ENCODE results near the gene LMNTD1.

LMNTD1 gene

DNA sequence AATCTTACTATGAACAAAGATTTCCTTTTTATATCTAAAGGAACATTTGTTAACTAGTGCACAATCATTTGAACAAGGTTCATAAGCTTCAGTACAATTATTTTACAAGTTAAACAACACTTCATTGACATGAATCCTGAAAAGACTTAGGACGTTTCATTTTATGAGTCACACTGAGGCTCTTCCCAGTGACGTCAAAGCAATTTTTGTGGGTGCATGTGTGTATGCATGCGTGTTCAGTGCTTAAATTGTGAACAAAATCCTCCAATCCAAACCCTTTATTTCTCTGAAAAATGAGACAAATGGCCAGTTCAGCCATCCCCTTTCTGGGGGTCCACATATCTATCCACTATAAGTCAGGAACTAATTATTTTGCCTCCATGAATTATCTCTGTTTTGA is 2.9 kb downstream of the LMNTD1 start:
- DNase-seq = no peak

DNA sequence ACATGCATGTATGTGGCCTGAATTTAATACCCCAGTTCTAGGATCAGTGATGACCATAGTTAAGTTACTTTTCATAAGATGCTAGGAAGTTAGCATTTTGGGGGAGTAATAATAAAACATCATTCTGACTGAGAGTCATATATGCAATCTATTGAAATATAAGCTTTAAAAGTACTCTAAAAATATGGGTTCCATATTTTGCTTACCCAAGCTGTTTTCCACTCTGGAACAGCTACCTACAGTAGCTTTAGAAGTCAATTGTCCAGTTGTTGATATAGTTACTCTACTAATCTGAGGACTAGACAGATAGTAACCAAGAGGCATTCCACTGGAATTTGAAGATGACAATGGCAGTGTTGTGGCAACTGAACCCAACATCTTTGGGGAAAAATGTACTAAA is 4.0 kb downstream of the LMNTD1 start:
- no peak for DNase-seq

GRCh38 chr12:25546318-25546717 is 6.8 kb downstream of the LMNTD1 start:
- DNase-seq = no peak

GRCh38 chr12:25533150-25533549 is 19.9 kb downstream of the LMNTD1 start:
- no peak for DNase-seq

DNA sequence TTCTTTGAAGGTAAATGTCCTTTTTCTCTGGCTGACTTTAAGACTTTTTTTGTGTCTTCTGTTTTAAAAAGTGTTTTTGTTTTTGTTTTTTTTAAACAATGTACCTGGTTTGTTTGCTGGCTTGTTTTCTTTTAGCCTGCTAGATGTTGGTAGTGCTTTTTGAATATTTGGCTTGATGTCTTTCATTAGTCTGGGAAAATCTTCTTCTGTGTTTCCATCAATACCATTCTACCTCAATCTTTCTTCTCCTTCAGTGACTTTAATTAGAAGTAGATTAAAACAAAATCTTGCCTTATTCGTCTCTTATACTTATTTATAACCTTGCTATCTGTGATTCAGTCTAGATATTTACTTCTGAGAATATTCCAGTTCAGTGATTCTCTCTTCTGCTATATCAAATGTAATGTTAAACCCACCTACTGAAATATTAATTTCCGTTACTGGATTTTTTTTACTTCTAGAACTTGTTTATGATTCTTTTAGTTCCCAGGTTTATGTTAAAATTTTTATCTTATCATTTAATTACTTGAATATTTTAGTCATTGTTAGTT is 21.5 kb downstream of the LMNTD1 start:
- no peak for DNase-seq

GRCh38 chr12:25529738-25530137 is 23.3 kb downstream of the LMNTD1 start:
- DNase-seq = no peak

DNA sequence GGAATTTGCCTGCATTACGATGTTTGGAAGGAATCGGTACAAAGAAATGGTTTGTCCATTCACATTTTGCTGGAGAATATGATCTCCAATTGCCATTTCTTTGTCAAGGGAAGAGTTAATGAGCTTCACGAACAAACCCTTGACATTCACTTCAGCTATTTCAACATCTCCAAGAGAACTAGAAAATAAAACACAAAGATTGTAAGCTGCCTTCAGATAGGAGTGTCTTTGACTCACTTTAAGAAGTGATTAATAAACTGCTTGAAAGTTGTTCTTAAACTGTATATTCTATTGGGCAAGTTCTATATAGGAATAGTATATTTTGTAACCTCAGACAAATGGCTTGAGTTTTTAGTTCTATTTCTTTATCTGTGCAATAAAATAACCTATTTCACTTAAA is 26.3 kb downstream of the LMNTD1 start:
- no peak for DNase-seq

DNA sequence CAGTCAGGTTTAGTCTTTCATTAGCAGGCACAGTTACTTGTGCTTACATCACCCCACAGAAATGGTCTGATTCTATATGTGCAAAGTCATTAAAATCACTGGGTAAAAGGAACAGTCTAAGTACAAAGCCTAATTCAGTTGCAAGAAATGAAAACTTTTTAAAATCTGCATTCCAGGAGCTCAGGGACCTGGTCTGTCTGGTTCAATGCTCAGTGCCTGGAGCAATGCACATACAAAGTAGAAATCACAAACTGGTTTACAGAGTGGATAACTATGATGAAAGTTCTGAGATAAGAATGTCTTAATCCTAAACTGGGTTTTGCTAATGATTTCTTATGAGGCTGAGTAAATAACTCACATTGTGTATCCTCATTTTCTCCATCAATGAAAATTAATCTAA is 28.7 kb downstream of the LMNTD1 start:
- no peak for DNase-seq

- DNase-seq = no peak
Observed at GRCh38 chr12:25521625-25522256, 31.3 kb downstream of the LMNTD1 start.

DNA sequence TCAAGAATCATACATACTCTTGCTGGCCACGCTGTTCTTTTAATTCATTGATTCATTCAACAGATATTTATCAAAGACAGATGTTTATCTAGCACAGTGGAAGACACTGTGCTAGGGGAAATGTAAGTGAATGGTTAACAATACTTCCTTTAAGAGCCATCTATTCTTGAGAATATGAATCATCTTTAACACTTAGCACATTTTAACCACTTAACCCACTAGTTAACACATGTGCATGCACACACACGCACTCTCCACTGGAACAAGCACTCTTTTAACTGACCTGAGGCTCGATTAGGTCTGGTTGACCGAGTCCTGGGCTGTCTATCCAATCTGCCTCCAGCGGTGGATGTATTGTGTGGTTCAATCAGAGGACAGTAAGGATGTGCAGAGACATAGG is 34.6 kb downstream of the LMNTD1 start:
- DNase-seq = no peak

- no peak for DNase-seq
Observed at GRCh38 chr12:25504744-25505143, 48.3 kb downstream of the LMNTD1 start.

DNA sequence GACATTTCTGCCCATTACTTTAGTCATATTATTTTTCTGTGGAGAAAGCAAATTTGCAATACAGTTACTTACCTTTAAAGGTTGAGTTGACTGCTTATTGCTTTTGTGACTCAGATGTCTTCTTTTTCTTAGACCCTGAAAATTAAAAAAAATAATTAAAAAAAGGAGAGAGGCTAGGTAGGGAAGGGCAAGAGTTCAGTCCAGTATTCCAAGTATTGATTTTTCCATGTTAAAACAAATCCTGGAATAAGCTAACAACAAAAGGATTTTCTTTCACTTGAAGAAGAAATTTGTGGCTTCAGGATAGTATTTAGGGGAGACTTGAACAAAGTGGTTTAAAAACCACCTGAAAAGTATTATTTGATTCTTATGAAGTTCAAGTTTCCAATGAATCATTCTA is 49.4 kb downstream of the LMNTD1 start:
- DNase-seq = no peak

- no peak for DNase-seq
Observed at GRCh38 chr12:25502596-25502995, 50.5 kb downstream of the LMNTD1 start.

DNA sequence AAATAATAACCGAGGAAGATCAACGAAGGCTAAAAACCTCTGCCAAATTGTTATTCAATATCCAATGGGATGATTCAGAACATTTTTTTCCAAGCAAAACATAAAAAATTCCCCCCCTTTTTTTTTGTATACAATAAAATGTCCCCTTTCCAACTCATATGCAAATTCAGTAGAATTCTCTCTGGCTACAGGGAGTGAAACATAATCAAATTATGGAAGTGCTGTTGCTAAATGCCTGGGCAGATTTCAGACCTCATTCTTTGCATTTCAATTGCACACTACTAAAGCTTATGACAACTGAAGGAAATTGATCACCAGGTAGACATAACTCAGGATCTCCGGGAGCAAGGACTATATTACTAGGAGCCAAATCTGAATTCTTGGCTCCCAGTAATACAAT is 51.0 kb downstream of the LMNTD1 start:
- DNase-seq = no peak

GRCh38 chr12:25501549-25501948 is 51.5 kb downstream of the LMNTD1 start:
- DNase-seq = no peak

DNA sequence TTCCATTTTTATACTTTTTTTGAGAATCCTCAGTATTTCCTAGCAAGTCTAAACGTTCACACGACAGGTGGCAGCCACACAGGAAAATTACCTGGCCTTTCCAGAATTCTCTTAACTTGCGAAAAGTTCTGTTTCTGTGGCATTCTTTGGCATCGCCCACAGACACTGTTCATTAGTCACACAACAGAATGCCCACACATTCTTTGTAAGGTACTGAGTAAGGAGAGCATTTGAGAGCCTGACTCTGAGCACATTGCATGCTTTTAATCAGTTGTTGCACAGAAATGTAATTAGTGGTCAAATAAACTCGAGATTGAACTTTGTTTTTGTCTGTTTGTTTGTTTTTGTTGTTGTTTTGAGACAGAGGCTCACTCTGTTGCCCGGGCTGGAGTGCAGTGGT is 52.4 kb downstream of the LMNTD1 start:
- no peak for DNase-seq

- no peak for DNase-seq
Observed at GRCh38 chr12:25497021-25497420, 56.1 kb downstream of the LMNTD1 start.

- no peak for DNase-seq
Observed at GRCh38 chr12:25496098-25496587, 56.9 kb downstream of the LMNTD1 start.

DNA sequence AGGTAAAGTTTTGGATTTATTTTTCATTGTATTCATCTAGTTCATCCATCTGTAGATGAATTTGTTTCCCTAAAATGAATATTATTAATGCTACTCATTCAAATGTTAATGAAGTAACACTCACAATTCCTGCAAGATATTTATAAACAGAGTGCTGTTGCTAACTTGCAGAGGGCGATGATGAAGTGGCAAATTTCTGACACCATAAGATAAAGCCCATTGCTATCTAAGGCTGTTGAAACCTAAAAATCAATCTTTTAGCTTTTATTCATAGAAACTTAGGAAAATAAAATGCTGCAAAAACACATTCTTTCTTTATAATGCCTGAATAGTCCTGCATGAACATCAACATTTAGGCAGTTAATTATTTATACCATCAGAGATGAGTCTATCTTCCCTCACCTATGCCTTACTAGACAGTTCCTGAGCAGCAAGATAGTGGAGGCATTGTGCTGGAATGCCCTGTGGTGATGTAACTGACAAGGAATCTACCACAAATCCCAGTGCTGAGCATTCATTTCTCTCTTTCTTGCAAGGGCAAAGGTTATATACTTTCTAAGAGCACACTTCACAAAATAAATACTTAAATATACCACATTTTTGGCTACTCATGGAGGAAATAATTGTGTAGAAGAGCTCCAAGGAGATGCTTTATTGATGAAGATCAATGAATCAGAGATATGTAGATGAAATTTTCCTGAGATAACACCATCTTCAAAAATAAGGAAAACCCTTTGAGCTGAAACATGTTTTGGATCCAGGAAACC is 57.6 kb downstream of the LMNTD1 start:
- DNase-seq = no peak

DNA sequence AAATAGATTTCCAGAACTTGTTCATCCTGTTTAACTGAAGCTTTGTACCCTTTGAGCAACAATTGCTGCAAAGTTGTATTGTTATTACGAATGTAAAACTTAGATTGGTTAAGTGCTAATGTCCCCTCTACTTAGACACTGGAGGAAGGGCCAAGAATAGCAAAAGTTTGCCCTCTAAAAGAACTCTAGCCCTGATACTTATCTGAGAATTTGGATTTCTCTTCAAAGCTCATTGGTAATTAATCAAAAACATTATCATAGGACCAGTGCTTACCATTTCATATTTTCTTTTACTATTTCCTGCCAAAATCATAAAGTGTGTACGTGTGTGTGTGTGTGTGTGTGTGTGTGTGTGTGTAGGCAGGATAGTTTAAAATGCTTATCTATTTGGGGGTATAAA is 58.2 kb downstream of the LMNTD1 start:
- no peak for DNase-seq

DNA sequence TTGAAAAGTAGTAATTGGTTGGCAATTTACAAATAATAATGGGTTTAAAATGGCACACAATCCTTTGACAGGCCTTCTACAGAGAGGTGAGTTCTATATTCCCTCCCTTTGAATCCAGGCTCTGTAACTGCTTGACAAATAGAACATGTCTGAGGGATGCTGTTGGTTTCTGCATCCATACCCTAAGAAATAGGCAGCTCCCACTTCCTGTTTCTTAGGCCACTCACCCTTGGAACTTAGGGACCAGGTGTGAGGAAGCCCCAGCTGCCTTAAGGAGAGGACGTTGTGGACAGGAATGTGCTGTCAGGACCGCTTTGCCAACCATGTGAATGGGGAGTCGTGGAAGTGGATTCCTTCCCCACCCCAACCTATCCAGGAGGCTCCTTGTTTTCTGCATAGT is 59.4 kb downstream of the LMNTD1 start:
- DNase-seq = no peak

GRCh38 chr12:25491396-25492325 is 61.4 kb downstream of the LMNTD1 start:
- no peak for DNase-seq
